NCI-H146 (cell line): ENCODE results near the gene PDGFRB.

Experiments used
- DNase-seq: peaks from one replicate; lab custom pipeline; 2025; lab: John Stamatoyannopoulos, UW

PDGFRB gene

DNA sequence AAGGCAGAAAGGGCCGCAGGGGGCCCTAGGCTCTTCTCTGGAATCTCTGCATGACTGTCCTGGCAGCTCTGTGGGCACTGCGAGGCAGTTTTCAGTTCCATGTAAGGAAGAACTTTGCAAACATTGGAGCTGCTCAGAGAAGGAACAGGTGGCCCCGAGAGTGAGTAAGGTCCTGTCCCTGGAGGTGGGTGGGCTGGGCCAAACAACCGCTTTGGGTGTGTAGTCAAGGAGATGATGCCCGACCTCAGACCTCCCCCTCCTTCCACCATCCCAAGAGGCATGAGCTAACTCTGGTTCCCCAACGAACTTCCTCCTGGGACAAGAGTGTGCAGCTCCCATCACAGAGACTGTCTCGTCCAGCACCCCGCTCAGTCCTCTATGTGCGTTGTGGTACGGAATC, 89.8 kb downstream of the PDGFRB start:
- no peak for DNase-seq

DNA sequence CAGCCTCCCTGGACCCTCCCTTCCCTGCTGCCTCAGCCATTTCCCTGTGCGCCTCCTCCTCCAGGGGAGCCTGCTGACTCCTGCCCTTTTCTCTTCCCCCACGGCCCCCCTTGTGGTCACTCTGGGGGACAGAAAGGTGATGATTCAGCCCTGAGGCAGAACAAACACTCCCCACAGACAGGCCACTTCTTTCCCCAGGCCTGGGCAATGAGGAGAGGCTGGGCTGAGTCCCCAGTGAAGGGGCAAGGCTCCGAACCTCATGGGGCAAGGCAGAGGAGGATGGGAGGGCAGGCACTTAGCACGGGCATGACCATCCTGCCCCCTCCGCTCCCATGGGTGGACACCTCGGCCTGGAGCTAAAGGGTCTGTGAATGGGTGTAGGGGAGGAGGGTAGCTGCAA, 90.3 kb downstream of the PDGFRB start:
- DNase-seq: no peak

DNA sequence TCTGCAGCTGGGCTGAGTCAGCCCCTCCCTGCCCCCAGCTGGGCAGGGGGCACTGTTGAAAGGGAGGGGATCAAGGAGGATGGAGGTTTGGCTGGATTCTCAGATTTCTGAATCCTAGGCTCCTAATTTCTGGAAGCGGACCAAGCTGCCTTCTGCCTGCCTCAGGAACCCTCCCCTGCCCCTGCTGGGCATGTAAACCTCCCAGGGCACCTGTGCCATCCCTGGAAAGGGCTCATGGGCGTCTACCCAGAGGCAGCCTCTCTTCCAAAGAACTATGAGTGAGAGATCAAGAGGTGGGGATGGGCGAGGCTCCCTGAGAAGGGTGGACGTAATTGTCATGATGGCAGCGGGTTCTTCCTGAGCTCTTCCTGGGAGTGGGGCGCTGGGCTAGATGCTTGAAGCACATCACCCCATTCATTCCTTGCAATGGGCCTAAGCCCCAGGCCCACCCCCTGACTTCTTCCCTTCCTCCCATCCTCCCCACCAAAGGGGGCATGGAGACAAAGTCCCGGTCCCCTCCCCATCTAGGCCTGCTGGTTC, 90.9 kb downstream of the PDGFRB start:
- DNase-seq: no peak
